K562 (cell line): ENCODE measurements around the gene OMA1. TPM values are rescaled to one million over a fixed set of nuclear protein-coding genes. Genes with fewer than 3 reads are reported as not detected.

Experiments
- ATAC-seq: fragments of 200-7000 bp; cut with Tn5 transposase; 3 replicates; pipeline ENCODE4 v1.9.1; 2020; ENCODE audit warnings: moderate library complexity
- BruUV-seq: library from RNA; stranded (reverse); fragments of 400-500 nt; replicated peaks from 2 replicates; lab custom pipeline; 2021; lab: Mats Ljungman, UMichigan
- CTCF ChIA-PET: fragments of 300-600 bp; formaldehyde crosslinking; extraction: SDS; loops from one replicate; lab custom pipeline; 2021; ENCODE audit warnings: low intra/inter-chr PET ratio; lab: Yijun Ruan, JAX
- POLR2A ChIA-PET: fragments of 300-600, 350-650 bp; sonication (Branson Sonifier 250); formaldehyde crosslinking; extraction: SDS; loops from one replicate; lab custom pipeline; 2021; ENCODE audit warnings: antibody characterized with exemption, inconsistent platforms; lab: Yijun Ruan, JAX
- DNase-seq, 4 experiments: peaks; one replicate each; pipeline versions ENCODE4 v3.0.0 to v3.0.0-alpha.2; 2011 to 2018; ENCODE audit warnings: low spot score in 3 of 4, mixed read lengths in 3 of 4; ENCODE audit errors: extremely low read depth in 1 of 4
- FAIRE-seq: peaks from 2 replicates; lab custom pipeline; 2011; peaks lifted over from hg19 to GRCh38; lab: Jason Lieb, UNC
- H2AFZ ChIP-seq: 2 replicates; pipeline ENCODE4 v1.6.0; 2011; ENCODE audit warnings: low read depth, low read length, control low read depth, inconsistent platforms
- H3K27ac ChIP-seq: fragments of 200-600 bp; 3 replicates; pipeline ENCODE4 v1.8.0; 2011; ENCODE audit warnings: low read depth, mild to moderate bottlenecking, control low read depth, inconsistent platforms, low read length, moderate library complexity, mixed read lengths; ENCODE audit errors: extremely low read depth
- H3K27me3 ChIP-seq, 2 experiments: fragments of 300-600 bp in 1 of 2; 2 replicates in 1 of 2; 3 replicates in 1 of 2; pipeline versions ENCODE4 v1.6.0 to v1.8.0; 2011; ENCODE audit warnings: inconsistent platforms in 2 of 2, low read length in 2 of 2, mild to moderate bottlenecking in 1 of 2, mixed read lengths in 1 of 2, moderate library complexity in 1 of 2; ENCODE audit not compliant: control insufficient read depth in 2 of 2, insufficient read depth in 2 of 2
- H3K36me3 ChIP-seq: fragments of 300-600 bp; 3 replicates; pipeline ENCODE4 v1.8.0; 2011; ENCODE audit warnings: mild to moderate bottlenecking, low read length, inconsistent platforms; ENCODE audit not compliant: control insufficient read depth, insufficient read depth
- H3K4me1 ChIP-seq, 2 experiments: fragments of 200-600 bp in 1 of 2; replicated peaks in 1 of 2; 2 replicates in 1 of 2; 3 replicates in 1 of 2; pipeline versions ENCODE4 v1.5.1 to v1.8.0; 2011; ENCODE audit warnings: inconsistent platforms in 2 of 2, low read length in 2 of 2, mild to moderate bottlenecking in 1 of 2, mixed read lengths in 1 of 2, moderate library complexity in 1 of 2; ENCODE audit not compliant: control insufficient read depth in 2 of 2, insufficient read depth in 2 of 2
- H3K4me2 ChIP-seq: 2 replicates; pipeline ENCODE4 v1.6.1; 2011; ENCODE audit warnings: low read length, control low read depth, inconsistent platforms, mixed read lengths; ENCODE audit not compliant: insufficient read depth
- H3K4me3 ChIP-seq: fragments of 200-600 bp; sonication (generic), shearing (Covaris generic); 2 replicates; pipeline ENCODE4 v1.5.1; 2016; ENCODE audit warnings: control low read depth, inconsistent platforms
- H3K79me2 ChIP-seq: fragments of 200-600 bp; 3 replicates; pipeline ENCODE4 v1.8.0; 2011; ENCODE audit warnings: low read length, inconsistent platforms; ENCODE audit not compliant: control insufficient read depth, insufficient read depth
- H3K9ac ChIP-seq, 2 experiments: 2 replicates each; pipeline versions ENCODE4 v1.6.0 to v1.6.1; 2011; ENCODE audit warnings: low read depth in 2 of 2, low read length in 2 of 2, control low read depth in 1 of 2, inconsistent platforms in 1 of 2, mild to moderate bottlenecking in 1 of 2, mixed read lengths in 1 of 2; ENCODE audit not compliant: insufficient read depth in 1 of 2
- H3K9me1 ChIP-seq: one replicate; pipeline ENCODE4 v1.6.0; 2011; ENCODE audit warnings: inconsistent platforms, mild to moderate bottlenecking, low read length, moderate library complexity; ENCODE audit not compliant: control insufficient read depth, insufficient read depth
- H3K9me3 ChIP-seq: replicated peaks from 2 replicates; pipeline ENCODE4 v1.5.1; 2011; ENCODE audit warnings: low read depth, low read length, inconsistent platforms; ENCODE audit not compliant: control insufficient read depth, insufficient read depth
- H4K20me1 ChIP-seq: replicated peaks from 2 replicates; pipeline ENCODE4 v1.6.1; 2011; ENCODE audit warnings: low read length, inconsistent platforms, mixed read lengths; ENCODE audit not compliant: control insufficient read depth, insufficient read depth
- BHLHE40 ChIP-seq: IDR thresholded peaks from 2 replicates; pipeline ENCODE4 v1.6.1; 2011; ENCODE audit warnings: low read length, improper control_type of control experiment
- SMARCB1 ChIP-seq: IDR thresholded peaks from 2 replicates; pipeline ENCODE4 v1.6.1; 2011; ENCODE audit warnings: improper control_type of control experiment, low read depth; ENCODE audit not compliant: insufficient read length
- WGBS: fragments of 100-300 bp; shearing (Covaris generic); methylation state at CpG from one replicate; pipeline ENCODE4 v1.1.6; 2016; ENCODE audit warnings: low coverage, mixed read lengths; ENCODE audit not compliant: insufficient coverage; ENCODE audit errors: missing lambda C conversion rate; 5-methylcytosine and 5-hydroxymethylcytosine counted together
- in situ Hi-C: fragments of 300-500 bp; cut with MboI; formaldehyde crosslinking; loops from 4 replicates; pipeline ENCODE4 v1.15.0; 2018; ENCODE audit warnings: inconsistent platforms, mixed read lengths
- intact Hi-C: fragments of 100-400 bp; cut with micrococcal nuclease; formaldehyde crosslinking; loops from 2 replicates; pipeline ENCODE4 v1.14.2; 2022
- polyA plus RNA-seq, 8 experiments: library from polyadenylated mRNA; depleted of rRNA in 4 of 8; stranded (reverse) in 5 of 8; unstranded in 3 of 8; fragments of >200 nt; fragmentation: Nextera tagmentation in 2 of 8; fragmentation: Illumina TruSeq in 1 of 8; extraction: Ambion mirVana in 2 of 8; extraction: Trizol in 1 of 8; gene quantifications; 2 replicates each; pipeline versions ENCODE4 v1.2.1 to v1.2.3, GENCODE V29; 2011 to 2014; ENCODE audit warnings: inconsistent platforms in 1 of 8, missing spikeins in 1 of 8
- total RNA-seq, 7 experiments: library from RNA; depleted of rRNA in 6 of 7; stranded (reverse); fragments of >200 nt in 6 of 7; fragmentation: Illumina TruSeq in 2 of 7; extraction: Trizol in 2 of 7; gene quantifications; 2 replicates each; pipeline versions ENCODE4 v1.2.1 to v1.2.3, GENCODE V29; 2011 to 2021; ENCODE audit warnings: low replicate concordance in 1 of 7
- TF ChIP-seq, protein P1 (sequence below): sonication (generic); formaldehyde crosslinking; IDR thresholded peaks from 2 replicates; pipeline ENCODE4 v1.8.0; 2022; ENCODE audit warnings: missing genetic modification reagents, mild to moderate bottlenecking, borderline replicate concordance
- TF ChIP-seq, protein P2 (sequence below), 2 experiments: fragments of 450-650 bp in 1 of 2; IDR thresholded peaks; 2 replicates each; pipeline ENCODE4 v1.6.1; 2011 to 2017; ENCODE audit warnings: low read depth in 2 of 2, antibody characterized with exemption in 1 of 2, borderline replicate concordance in 1 of 2, low read length in 1 of 2, mild to moderate bottlenecking in 1 of 2, mixed read lengths in 1 of 2; ENCODE audit not compliant: control insufficient read depth in 1 of 2
- TF ChIP-seq, protein P3 (sequence below): sonication (generic); formaldehyde crosslinking; IDR thresholded peaks from 2 replicates; pipeline ENCODE4 v1.8.1; 2023; ENCODE audit warnings: mild to moderate bottlenecking, missing genetic modification reagents

The OMA1 gene
- total and polyA plus RNA-seq, 9 of the 15 experiments (the other 6 are each of a cell fraction or from before 2014, with no cell fraction given): 16.6 to 51.5 (median 33.5) TPM

DNA sequence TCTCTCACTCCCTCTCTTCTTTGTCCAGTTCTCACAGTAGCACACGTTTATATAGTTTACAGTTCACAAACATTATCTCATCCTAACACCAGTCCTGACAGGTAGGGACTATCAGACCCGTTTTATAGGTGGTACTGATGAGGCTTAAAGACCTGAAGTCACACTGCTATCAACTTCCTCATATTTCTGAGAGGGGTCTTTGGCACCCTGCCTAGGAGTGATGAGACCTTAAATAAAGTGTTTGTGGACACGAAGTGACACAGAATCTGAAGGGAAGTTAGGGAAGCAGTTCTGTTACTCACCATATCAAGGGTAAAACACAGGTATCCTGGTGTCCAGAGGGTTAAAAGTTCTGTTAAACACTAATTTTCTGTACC lies 31.1 kb upstream of the OMA1 start (continued):
- TF ChIP-seq, protein P1, sequence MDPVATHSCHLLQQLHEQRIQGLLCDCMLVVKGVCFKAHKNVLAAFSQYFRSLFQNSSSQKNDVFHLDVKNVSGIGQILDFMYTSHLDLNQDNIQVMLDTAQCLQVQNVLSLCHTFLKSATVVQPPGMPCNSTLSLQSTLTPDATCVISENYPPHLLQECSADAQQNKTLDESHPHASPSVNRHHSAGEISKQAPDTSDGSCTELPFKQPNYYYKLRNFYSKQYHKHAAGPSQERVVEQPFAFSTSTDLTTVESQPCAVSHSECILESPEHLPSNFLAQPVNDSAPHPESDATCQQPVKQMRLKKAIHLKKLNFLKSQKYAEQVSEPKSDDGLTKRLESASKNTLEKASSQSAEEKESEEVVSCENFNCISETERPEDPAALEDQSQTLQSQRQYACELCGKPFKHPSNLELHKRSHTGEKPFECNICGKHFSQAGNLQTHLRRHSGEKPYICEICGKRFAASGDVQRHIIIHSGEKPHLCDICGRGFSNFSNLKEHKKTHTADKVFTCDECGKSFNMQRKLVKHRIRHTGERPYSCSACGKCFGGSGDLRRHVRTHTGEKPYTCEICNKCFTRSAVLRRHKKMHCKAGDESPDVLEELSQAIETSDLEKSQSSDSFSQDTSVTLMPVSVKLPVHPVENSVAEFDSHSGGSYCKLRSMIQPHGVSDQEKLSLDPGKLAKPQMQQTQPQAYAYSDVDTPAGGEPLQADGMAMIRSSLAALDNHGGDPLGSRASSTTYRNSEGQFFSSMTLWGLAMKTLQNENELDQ (CRISPR knock-in tag): no peak
- TF ChIP-seq BHLHE40: no peak
- TF ChIP-seq, all 486 proteins: peak for 0

DNA sequence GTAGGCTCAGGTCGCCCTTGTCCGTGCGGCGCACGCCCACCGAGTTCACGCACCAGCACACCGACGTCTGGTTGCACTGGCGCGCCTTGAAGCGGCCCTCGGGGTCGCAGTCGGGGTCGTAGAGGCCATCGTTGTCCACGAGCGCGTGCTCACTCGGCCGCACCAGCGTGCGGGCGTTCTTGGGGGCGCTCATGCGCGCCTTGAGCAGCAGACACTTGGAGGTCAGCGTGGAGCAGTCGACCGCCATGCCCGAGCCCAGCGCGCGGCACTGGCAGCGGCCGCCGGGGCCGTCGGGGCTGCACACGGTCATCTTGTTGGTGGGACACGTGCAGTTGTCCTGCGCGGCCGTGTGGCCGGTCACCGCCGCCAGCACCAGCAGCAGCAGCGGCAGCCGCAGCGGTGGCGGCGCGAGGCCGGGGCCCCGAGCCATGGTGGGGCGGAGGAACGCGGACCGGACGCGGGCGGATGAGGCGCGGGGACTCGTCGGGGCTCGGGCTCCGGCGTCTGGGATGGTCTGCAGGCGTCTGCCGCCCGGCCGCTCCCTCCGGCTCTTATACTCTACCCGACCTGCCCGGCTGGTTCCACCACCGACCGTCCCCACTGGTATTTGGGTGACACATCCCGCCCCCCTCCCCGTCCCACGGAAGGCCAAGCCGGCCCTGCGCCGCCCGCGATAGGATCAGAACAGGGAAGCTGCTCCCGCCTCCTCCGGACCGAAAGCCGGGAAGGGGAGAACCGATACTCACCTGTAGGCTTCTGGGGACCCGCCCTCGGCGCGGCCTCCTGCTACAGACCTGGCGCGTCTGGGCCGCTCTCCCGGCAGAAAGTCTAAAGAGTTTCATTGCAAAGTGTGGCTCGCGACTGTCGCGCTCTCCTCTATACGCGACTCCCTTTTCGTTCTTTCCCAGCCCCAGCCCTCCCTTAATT lies 30.5 kb upstream of the OMA1 start, which contains the start of gene TACSTD2:
TSS of gene TACSTD2 (minus strand) at position 526 of the 927 bp plus-strand sequence. CDS start at position 430, 96 bp downstream.
- ChIA-PET POLR2A (no interaction called here), CTCF (no interaction called here)
- in situ Hi-C loops: no loop called here
- Histone ChIP-seq H3K4me3 (no peak within 1 kb of the TSS), H4K20me1 (no peaks in the 10 kb centered on the region), H3K9me3 (no peaks in the 10 kb centered on the region), H3K36me3 (no peaks in the 10 kb centered on the region), H3K79me2 (no peaks in the 10 kb centered on the region), H3K4me1 (peaks cover 0 to 11% of the 10 kb centered on the region in 2 experiments; a peak in 1 of 5 replicates), H3K9ac (no peak within 1 kb of the TSS), H2AFZ (peak within 1 kb of the TSS; percentile 59), H3K4me2 (no peak within 1 kb of the TSS), H3K9me1 (no peaks in the 10 kb centered on the region), H3K27me3 (peaks cover 2 to 5% of the 10 kb centered on the region in 2 experiments; a peak in 1 of 5 replicates), H3K27ac (no peak within 1 kb of the TSS)
- no peak for TF ChIP-seq SMARCB1
- TF ChIP-seq, protein P2, sequence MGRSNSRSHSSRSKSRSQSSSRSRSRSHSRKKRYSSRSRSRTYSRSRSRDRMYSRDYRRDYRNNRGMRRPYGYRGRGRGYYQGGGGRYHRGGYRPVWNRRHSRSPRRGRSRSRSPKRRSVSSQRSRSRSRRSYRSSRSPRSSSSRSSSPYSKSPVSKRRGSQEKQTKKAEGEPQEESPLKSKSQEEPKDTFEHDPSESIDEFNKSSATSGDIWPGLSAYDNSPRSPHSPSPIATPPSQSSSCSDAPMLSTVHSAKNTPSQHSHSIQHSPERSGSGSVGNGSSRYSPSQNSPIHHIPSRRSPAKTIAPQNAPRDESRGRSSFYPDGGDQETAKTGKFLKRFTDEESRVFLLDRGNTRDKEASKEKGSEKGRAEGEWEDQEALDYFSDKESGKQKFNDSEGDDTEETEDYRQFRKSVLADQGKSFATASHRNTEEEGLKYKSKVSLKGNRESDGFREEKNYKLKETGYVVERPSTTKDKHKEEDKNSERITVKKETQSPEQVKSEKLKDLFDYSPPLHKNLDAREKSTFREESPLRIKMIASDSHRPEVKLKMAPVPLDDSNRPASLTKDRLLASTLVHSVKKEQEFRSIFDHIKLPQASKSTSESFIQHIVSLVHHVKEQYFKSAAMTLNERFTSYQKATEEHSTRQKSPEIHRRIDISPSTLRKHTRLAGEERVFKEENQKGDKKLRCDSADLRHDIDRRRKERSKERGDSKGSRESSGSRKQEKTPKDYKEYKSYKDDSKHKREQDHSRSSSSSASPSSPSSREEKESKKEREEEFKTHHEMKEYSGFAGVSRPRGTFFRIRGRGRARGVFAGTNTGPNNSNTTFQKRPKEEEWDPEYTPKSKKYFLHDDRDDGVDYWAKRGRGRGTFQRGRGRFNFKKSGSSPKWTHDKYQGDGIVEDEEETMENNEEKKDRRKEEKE (IDR thresholded peaks at IDR 0.05; ENCODE audit: borderline replicate concordance in 1 of 2, control insufficient read depth in 1 of 2, low read depth in 2 of 2, low read length in 1 of 2): no peak
- TF ChIP-seq, protein P3, sequence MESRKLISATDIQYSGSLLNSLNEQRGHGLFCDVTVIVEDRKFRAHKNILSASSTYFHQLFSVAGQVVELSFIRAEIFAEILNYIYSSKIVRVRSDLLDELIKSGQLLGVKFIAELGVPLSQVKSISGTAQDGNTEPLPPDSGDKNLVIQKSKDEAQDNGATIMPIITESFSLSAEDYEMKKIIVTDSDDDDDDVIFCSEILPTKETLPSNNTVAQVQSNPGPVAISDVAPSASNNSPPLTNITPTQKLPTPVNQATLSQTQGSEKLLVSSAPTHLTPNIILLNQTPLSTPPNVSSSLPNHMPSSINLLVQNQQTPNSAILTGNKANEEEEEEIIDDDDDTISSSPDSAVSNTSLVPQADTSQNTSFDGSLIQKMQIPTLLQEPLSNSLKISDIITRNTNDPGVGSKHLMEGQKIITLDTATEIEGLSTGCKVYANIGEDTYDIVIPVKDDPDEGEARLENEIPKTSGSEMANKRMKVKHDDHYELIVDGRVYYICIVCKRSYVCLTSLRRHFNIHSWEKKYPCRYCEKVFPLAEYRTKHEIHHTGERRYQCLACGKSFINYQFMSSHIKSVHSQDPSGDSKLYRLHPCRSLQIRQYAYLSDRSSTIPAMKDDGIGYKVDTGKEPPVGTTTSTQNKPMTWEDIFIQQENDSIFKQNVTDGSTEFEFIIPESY (CRISPR knock-in tag): peak; percentile 92
- no peak for FAIRE-seq
- 86% methylated on average over 45 of the region's 107 CpGs for WGBS
- intact Hi-C loops: no loop called here
- no TSS peak for BruUV-seq
- no peak for DNase-seq
- no peak for ATAC-seq
